Calu3 (cell line): ENCODE data around the gene RINL. TPM values are rescaled to one million over a fixed set of nuclear protein-coding genes. Genes with fewer than 3 reads are reported as not detected.

Experiments used
- BruUV-seq: library from RNA; stranded (reverse); fragments of 400-500 nt; replicated peaks from 2 replicates; lab custom pipeline; 2021; lab: Mats Ljungman, UMichigan
- CTCF ChIA-PET: fragments of 300-600 bp; sonication (Branson Sonifier 250); formaldehyde crosslinking; loops from one replicate; lab custom pipeline; 2022; ENCODE audit warnings: antibody characterized with exemption; lab: Charles Lee
- DNase-seq: peaks from one replicate; pipeline ENCODE4 v3.0.0; 2022
- H3K27ac Mint-ChIP-seq: one replicate; pipeline ENCODE4 v1.8.0; 2022; ENCODE audit warnings: mixed read lengths; ENCODE audit not compliant: unreplicated experiment
- H3K27me3 Mint-ChIP-seq: one replicate; pipeline ENCODE4 v1.8.0; 2022; ENCODE audit warnings: mixed read lengths; ENCODE audit not compliant: unreplicated experiment
- H3K36me3 Mint-ChIP-seq: one replicate; pipeline ENCODE4 v1.8.0; 2022; ENCODE audit warnings: mild to moderate bottlenecking, moderate library complexity, mixed read lengths; ENCODE audit not compliant: insufficient read depth, unreplicated experiment
- H3K4me1 Mint-ChIP-seq: one replicate; pipeline ENCODE4 v1.8.0; 2022; ENCODE audit warnings: mild to moderate bottlenecking, low read depth, mixed read lengths; ENCODE audit not compliant: unreplicated experiment
- H3K4me3 Mint-ChIP-seq: one replicate; pipeline ENCODE4 v1.8.0; 2022; ENCODE audit warnings: mild to moderate bottlenecking, low read depth, moderate library complexity, mixed read lengths; ENCODE audit not compliant: unreplicated experiment
- H3K9me3 Mint-ChIP-seq: one replicate; pipeline ENCODE4 v1.8.0; 2022; ENCODE audit warnings: low read depth, mixed read lengths; ENCODE audit not compliant: unreplicated experiment
- CTCF ChIP-seq: fragments of 200-600 bp; IDR thresholded peaks from one replicate; pipeline ENCODE4 v1.8.0; 2022; ENCODE audit warnings: antibody characterized with exemption; ENCODE audit not compliant: unreplicated experiment
- intact Hi-C: fragments of 100-400 bp; cut with micrococcal nuclease; formaldehyde crosslinking; loops from one replicate; pipeline ENCODE4 v1.10.0; 2022; ENCODE audit not compliant: unreplicated experiment
- total RNA-seq: library from RNA; stranded (reverse); gene quantifications from 2 replicates; pipeline ENCODE4 v1.2.3, GENCODE V29; 2022

Gene RINL
- total RNA-seq, 1 experiment from 2014 or later, result 4.1 TPM

DNA sequence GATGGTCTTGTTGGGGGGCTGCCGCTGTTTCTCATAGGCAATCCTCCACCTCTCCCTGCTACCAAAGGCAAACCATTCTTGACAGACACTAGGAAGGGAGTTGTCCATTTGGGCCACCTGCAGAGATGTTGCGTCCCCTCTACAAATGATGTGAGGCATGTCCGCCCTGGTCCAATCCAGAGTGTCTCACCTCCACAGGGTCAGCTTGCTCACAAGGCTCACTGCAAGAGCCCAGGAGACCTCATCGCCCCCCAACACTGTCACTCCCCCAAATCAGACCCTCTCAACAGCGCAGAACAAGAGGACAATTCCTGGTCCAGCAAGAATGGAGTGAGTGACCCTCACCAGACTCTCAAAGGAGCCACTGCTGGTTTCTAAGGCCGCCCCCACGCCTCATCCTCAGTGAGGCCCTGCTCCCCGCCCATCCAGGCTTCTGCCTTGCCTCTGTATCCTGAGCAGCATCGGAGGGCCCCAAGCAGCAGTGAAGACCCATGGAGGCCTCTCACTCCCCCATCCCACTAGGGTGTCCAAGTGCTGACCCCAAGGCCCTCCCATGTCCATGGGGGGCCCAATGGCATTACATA, 34.8 kb downstream of the RINL start:
- CTCF ChIA-PET, result no interaction called here
- intact Hi-C loops, result no loop called here
- DNase-seq, result no peak
- H3K4me1 Mint-ChIP-seq, result peaks cover 49% of the 10 kb centered on the region
- H3K36me3 Mint-ChIP-seq, result peaks cover 99% of the 10 kb centered on the region
- no TSS peak for BruUV-seq
- H3K27me3 Mint-ChIP-seq, result no peaks in the 10 kb centered on the region
- H3K4me3 Mint-ChIP-seq, result no peak overlapping the region
- TF ChIP-seq CTCF, result no peak
- no peaks in the 10 kb centered on the region for H3K9me3 Mint-ChIP-seq
- no peak overlapping the region for H3K27ac Mint-ChIP-seq

- peaks cover 99% of the 10 kb centered on the region for H3K36me3 Mint-ChIP-seq
- no peaks in the 10 kb centered on the region for H3K27me3 Mint-ChIP-seq
- H3K4me1 Mint-ChIP-seq, result peaks cover 42% of the 10 kb centered on the region
These were observed 35.5 kb downstream of the RINL start for GRCh38 chr19:38842439-38843174.

GRCh38 chr19:38841787-38842438, 36.2 kb downstream of the RINL start:
- no peak for TF ChIP-seq CTCF
- Mint-ChIP-seq H3K4me3 (no peak overlapping the region), H3K27ac (peak overlapping the region; percentile 16), H3K27me3 (no peaks in the 10 kb centered on the region), H3K4me1 (peaks cover 36% of the 10 kb centered on the region), H3K9me3 (no peaks in the 10 kb centered on the region), H3K36me3 (peaks cover 99% of the 10 kb centered on the region)
- DNase-seq, result no peak
- CTCF ChIA-PET, result interaction anchor here (0.7 to 0.8 kb wide), 3 partner anchors 131 to 225 kb away, joined by 3 to 6 read pairs (median 3); no protein-coding TSS in a partner anchor
- intact Hi-C loops, result no loop called here
- no TSS peak for BruUV-seq

More at GRCh38 chr19:38842439-38843174, 35.5 kb downstream of the RINL start:
- CTCF ChIA-PET, result interaction anchor here (0.8 kb wide), 1 partner anchor 131 kb away, joined by 3 read pairs; no protein-coding TSS in a partner anchor
- BruUV-seq, result no TSS peak
- Mint-ChIP-seq H3K4me3 (no peak overlapping the region), H3K27ac (peak overlapping the region; percentile 16), H3K9me3 (no peaks in the 10 kb centered on the region)
- TF ChIP-seq CTCF, result no peak
- intact Hi-C loops, result no loop called here
- DNase-seq, result no peak

- no peak for TF ChIP-seq CTCF
- Mint-ChIP-seq H3K9me3 (no peaks in the 10 kb centered on the region), H3K27me3 (no peaks in the 10 kb centered on the region), H3K27ac (peak overlapping the region; percentile 26), H3K36me3 (peaks cover 99% of the 10 kb centered on the region), H3K4me1 (peaks cover 34% of the 10 kb centered on the region), H3K4me3 (peak overlapping the region; percentile 1)
- intact Hi-C loops, result no loop called here
- CTCF ChIA-PET, result interaction anchor here (0.6 to 0.8 kb wide), 4 partner anchors 130 to 226 kb away, joined by 3 to 6 read pairs (median 3); no protein-coding TSS in a partner anchor
- no peak for DNase-seq
- BruUV-seq, result no TSS peak
These were observed 36.8 kb downstream of the RINL start for GRCh38 chr19:38841180-38841766.
